HG02678 (cell line): ENCODE data around the gene RRBP1.

Experiments
- ATAC-seq: cut with Tn5 transposase; IDR thresholded peaks from one replicate; pipeline ENCODE4 v1.9.1; 2021; ENCODE audit warnings: mild to moderate bottlenecking, moderate library complexity; ENCODE audit not compliant: unreplicated experiment

The RRBP1 gene

DNA sequence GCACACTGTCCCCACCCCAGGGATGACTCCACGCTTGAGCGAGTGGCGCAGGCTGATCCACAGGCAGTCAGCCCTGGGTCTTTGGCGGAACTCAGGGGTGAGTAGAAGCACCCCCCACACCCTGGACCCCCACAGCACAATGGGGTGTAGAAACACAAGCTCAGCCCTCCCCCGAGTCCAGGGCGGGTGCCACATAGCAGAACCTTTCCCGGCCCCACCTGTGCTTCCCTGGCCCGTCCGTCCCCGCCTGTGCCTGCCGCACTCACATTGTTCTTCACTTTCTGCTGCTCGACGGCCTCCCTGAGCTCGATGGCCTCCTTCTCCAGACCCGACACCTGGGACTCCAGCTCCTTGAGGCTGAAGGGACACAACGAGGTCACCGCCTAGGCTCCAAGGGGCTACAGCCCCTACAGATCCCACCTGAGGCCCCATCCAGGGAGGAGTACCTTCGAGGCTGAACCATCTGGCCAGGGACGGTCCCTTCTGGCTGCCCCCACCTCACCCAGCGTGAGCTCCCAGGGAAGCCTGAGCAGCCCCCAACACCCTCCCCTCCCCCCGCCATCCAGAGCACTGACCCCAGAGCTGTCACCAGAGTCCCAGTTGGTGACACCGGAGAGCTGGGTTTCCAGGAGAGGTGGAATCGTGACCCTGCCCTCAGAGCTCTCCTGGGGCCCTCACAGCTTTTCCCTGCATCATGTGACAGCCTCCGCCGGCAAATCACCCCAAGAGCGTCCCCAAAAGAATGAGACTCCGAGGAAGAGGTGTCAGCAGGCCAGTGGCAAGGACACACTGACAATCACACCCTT is 56.6 kb downstream of the RRBP1 start:
- ATAC-seq: no peak

DNA sequence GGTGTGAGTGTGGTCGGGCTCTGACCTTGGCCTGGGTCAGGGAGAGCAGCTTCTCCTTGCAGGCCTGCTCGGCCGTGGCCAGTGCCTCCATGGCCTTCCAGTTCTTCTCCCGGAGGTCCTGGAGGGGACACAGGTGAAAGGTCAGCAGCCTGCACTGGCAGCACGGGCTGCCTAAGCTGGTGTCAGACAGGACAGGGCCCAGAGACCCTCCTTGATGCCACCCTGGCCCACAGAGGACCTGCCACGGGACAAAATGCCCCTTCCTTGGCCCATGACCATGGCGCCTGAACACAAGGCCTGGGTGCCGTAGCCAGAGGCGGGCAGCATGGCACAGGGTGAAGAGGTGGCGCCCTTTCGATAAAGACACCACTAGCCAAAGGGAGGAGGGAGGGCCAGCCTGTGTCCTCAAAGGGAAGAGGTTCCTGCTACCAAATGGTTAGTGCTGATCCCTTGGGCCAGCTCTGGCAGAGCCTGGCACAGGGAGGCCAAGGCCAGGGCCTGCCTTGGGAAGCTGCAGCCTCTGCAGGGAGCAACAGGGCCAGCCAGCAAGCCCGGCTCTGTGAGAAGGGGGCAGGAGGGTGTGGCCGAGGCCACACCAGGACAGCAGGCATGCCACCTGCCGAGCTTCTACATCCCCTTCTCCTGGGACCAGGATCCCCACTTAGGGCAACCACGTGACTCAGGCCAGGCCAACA is 57.3 kb downstream of the RRBP1 start:
- no peak for ATAC-seq

DNA sequence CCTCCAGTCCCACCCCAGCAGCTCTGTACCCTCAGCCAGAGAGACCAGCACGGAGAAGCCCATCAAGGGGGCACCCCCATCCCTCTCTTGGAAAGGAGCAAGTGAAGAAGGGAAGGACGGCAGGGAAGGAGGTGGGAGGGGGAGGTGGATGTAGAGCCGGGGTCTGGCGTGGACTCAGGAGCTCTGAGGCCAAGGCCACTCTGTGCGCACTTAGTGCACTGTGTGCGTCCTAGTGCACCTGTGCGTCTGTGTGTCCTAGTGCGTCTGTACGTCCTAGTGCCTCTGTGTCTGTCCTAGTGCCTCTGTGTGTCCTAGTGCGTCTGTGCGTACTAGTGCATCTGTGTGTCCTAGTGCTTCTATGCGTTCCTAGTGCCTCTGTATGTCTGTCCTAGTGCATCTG is 58.0 kb downstream of the RRBP1 start:
- no peak for ATAC-seq

GRCh38 chr20:17622851-17623508 is 59.1 kb downstream of the RRBP1 start:
- ATAC-seq: no peak

DNA sequence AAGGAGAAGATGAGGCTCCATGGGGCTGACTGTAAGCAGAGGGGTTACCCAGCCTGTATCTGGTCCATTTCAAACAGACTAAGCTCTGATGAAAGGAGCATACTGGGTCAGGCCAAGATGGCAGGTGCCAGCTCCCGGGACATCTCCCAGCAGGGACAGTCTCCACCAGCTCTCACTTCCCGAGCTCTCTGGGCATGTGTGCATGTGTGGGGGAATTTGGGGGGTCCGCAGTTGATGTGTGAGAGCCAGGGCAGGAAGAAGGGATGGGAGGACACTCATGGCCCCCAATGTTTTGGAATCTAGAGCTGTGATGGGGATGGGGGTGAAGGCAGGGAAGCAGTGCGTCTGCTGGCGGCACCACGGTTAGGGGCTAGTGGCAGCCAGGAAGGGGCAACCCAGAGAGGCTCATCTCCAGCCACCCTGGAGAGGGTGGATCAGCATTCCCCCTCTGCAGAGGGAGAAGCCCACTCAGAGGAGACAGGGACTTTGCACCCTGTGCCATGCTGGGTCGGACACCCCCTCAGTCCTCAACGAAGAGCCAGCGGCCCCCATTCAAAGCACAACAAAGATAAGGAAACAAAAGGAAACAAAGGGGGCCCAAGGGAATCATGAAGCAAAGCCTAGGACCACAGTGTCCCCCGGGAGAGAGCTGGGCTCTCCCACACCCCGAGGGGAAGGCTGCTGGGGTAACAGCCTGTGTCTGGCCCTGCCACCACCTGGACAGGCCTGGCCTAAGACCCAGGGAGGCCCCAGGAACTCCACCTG is 59.8 kb downstream of the RRBP1 start:
- no peak for ATAC-seq

- no peak for ATAC-seq
Observed at GRCh38 chr20:17621229-17621968, 60.6 kb downstream of the RRBP1 start.

DNA sequence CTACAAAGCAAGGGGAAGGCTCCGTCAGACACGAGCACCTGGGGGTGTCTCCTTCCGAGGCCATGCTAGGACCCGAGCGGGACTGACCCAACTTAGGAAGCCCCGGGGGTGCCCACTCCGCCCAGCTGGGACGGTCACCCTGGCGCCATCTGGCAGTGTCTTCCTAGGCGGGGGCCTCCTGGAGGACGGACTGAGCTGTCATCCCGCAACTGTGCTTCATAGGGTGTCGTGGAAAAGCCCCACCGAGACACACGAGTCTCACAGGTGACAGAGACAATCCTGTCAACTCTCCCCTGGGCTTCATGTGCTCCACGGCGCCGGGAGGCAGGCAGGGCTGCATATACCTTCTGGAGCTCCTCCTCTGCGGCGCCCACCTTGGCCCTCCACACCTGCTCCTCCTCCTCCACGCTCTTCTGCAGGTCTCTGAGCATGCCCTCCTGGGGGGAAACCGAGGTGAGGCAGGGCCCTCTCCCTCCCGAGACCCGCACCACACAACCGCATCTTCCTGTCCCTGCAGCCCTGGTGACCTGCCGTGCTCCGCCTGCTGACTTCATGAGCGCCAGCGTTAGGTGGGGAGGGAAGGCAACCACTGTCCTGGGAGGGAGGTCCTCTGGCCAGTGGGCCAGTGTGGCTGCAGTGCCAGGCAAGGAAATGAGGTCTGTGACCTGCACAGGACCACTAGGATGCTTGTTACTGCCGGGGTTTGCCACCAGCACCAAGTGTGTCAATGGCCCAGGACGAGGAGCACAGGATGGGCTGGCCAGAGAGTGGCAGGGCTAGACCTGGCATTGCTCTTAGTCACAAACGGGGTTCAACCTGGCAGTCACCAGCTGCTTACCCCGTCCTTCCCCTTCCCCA is 61.4 kb downstream of the RRBP1 start:
- ATAC-seq: no peak

DNA sequence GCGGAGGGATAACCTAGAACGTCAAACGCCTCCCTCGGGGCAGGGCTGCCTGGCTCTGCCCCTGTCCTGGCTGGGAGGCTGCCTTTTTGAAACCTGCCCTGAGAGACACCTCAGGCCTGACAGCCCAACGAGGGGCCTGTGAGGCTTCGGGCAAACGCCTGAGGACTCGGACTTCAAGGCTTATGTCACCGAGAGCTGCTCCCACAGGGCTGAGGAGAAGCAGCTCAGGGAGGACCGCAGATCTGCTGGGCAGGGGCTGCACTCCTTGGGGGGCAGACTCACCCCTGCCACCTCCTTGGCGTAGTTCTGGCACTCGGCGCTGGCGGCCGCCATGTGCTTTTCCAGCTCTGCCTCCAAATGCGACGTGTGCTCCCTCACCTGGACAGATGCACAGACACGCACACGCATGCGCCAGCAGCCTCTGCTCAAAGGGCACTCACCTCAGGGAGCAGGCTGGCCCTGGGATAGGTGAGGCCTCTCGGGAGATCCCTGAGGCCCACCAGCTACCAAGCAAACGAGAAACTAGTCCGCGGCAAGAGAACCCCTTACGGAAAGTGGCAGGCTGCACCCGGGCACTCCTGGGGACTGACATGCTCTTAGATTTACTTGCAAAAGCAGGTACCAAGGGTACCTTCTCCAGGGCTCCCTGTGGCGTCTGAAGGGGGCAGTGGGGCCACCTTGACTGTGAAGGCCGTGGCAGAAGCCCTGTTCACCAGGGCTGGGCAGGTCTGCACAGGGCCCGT is 62.5 kb downstream of the RRBP1 start:
- ATAC-seq: no peak

DNA sequence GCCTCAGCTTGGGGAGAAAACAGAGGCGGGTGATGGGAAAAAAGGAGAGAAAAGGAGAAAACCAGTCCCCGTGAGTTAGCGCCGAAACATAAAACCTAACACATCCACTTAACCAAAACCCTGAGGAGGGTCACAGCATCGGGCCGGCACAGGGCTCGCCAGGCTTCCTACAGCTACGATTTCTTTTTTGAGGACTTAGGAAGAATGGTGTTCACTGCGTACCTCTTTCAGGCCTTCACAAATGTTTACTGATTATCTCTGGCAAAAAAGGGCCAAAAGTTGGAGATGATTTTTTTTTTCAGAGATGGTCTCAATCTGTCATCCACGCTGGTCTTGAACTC is 63.4 kb downstream of the RRBP1 start:
- ATAC-seq: no peak

- ATAC-seq: no peak
Observed at GRCh38 chr20:17617868-17618672, 64.0 kb downstream of the RRBP1 start.

DNA sequence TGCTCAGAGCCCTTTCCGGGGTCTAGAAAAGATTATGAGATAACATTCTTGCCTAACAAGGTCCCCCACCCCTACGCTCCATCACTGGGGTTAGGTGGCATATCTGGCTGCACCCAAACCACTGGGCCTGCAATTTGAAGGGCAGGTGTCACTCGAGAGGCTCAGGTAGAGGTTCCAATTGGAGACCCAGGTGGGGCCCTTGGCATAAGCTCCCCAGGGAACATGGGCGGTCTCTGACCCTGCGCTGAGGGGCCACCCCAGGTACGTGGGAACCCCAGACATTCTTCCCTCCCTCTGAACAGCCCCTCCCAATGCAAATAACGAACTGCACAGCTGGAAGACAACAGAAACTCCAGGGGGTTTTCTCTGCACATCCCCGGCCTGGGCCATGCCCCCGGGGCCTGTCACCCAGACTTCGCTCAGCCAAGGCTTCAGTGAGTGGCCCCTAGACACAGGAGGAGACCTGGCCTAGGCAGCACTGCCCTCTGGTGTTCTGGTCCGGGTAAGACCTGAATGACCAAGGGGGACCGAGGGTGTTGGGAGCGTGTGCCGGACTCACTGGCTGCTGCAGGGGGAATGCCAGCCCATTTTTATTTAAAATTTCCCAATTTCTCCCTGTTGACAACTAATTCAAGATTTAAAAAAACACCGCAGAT is 64.7 kb downstream of the RRBP1 start:
- ATAC-seq: no peak

GRCh38 chr20:17616480-17617211 is 65.4 kb downstream of the RRBP1 start:
- ATAC-seq: no peak

GRCh38 chr20:17615645-17616479 is 66.2 kb downstream of the RRBP1 start:
- ATAC-seq: no peak

GRCh38 chr20:17614812-17615644 is 67.0 kb downstream of the RRBP1 start:
- no peak for ATAC-seq

DNA sequence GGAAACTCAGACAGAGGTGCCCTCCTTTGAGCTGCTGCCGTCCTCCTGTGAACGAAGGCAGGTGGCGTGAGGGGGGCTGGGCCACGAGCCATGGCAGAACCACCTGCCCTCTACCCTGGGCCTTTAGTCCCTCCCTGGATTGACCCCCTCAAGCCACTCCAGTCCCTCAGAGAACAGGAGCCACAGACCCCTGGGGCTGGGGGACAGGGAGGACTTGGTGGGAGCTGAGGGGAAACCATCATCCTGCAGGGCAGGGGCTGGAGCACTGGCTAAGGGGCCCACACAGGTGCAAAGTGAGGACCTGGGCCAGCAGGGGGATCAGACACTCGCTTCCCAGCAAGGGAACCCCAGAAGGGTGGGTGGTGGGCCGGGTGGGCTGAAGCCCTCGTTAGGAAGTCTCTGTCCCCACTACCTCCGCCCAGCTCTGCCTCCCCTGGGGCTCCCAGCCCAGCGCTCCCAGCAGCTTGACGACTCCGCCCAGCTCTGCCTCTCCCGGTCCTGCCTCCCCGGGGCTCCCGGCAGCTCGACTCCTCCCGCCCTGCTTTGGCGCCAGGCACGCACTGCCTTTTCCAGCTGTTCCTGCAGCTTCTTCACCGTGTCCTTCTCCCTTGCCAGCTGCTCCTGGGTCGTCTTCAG is 67.7 kb downstream of the RRBP1 start:
- ATAC-seq: no peak
